ENCODE data around the gene TIMP2.
"Not testable (repeated sequence)": the region's sequence is repeated elsewhere in the genome, so short reads cannot be mapped to it uniquely, and the experiment has no call there.

Gene TIMP2

GRCh38 chr17:78873519-78874340, 51.5 kb downstream of the TIMP2 start:
- H3K36me3 ChIP-seq (ENCODE audit: insufficient read depth): peaks cover 5% of the 10 kb centered on the region; the same call in 1 of the 2 replicates
- no peak overlapping the region for H2AFZ ChIP-seq (ENCODE audit: low read depth)
- H4K20me1 ChIP-seq (ENCODE audit: insufficient read depth): no peaks in the 10 kb centered on the region
- no peak for TF ChIP-seq CTCF (conservative IDR thresholded peaks at IDR 0.05; ENCODE audit: low read depth, low read length)
- no peak overlapping the region for H3K4me2 ChIP-seq
- H3K4me1 ChIP-seq (ENCODE audit: low read depth, poor library complexity, severe bottlenecking): peaks cover 6% of the 10 kb centered on the region
- H3K27ac ChIP-seq: no peak overlapping the region
- no peaks in the 10 kb centered on the region for H3K79me2 ChIP-seq (ENCODE audit: insufficient read depth, low read depth)
- H3K27me3 ChIP-seq (ENCODE audit: insufficient read depth, low read depth): no peaks in the 10 kb centered on the region
- H3K9ac ChIP-seq: no peak overlapping the region
- no peak overlapping the region for H3K4me3 ChIP-seq (IDR thresholded peaks at IDR 0.05; ENCODE audit: insufficient read depth, low read depth, low read length)

- Histone ChIP-seq H2AFZ (ENCODE audit: low read depth) (no peak overlapping the region), H3K36me3 (ENCODE audit: insufficient read depth) (peaks cover 5% of the 10 kb centered on the region; the same call in 1 of the 2 replicates), H3K27ac (no peak overlapping the region), H4K20me1 (ENCODE audit: insufficient read depth) (no peaks in the 10 kb centered on the region), H3K9ac (no peak overlapping the region), H3K27me3 (ENCODE audit: insufficient read depth, low read depth) (no peaks in the 10 kb centered on the region), H3K4me2 (no peak overlapping the region), H3K4me1 (ENCODE audit: low read depth, poor library complexity, severe bottlenecking) (peaks cover 6% of the 10 kb centered on the region), H3K79me2 (ENCODE audit: insufficient read depth, low read depth) (no peaks in the 10 kb centered on the region), H3K4me3 (IDR thresholded peaks at IDR 0.05; ENCODE audit: insufficient read depth, low read depth, low read length) (no peak overlapping the region)
- TF ChIP-seq CTCF (conservative IDR thresholded peaks at IDR 0.05; ENCODE audit: low read depth, low read length): no peak
These were observed 52.7 kb downstream of the TIMP2 start for GRCh38 chr17:78872486-78872885.

- H4K20me1 ChIP-seq (ENCODE audit: insufficient read depth): no peaks in the 10 kb centered on the region
- H3K4me2 ChIP-seq: no peak overlapping the region
These were observed 54.6 kb downstream of the TIMP2 start for GRCh38 chr17:78870621-78871020.

GRCh38 chr17:78868391-78868790, 56.8 kb downstream of the TIMP2 start:
- no peak overlapping the region for H3K9ac ChIP-seq
- peaks cover 11% of the 10 kb centered on the region for H3K4me1 ChIP-seq (ENCODE audit: low read depth, poor library complexity, severe bottlenecking)
- H3K4me3 ChIP-seq (IDR thresholded peaks at IDR 0.05; ENCODE audit: insufficient read depth, low read depth, low read length): no peak overlapping the region
- no peak overlapping the region for H3K27ac ChIP-seq
- H3K79me2 ChIP-seq (ENCODE audit: insufficient read depth, low read depth): no peaks in the 10 kb centered on the region
- no peaks in the 10 kb centered on the region for H4K20me1 ChIP-seq (ENCODE audit: insufficient read depth)
- TF ChIP-seq CTCF (conservative IDR thresholded peaks at IDR 0.05; ENCODE audit: low read depth, low read length): no peak
- H3K4me2 ChIP-seq: no peak overlapping the region
- no peak overlapping the region for H2AFZ ChIP-seq (ENCODE audit: low read depth)
- peaks cover 5% of the 10 kb centered on the region; the same call in 1 of the 2 replicates for H3K36me3 ChIP-seq (ENCODE audit: insufficient read depth)
- no peaks in the 10 kb centered on the region for H3K27me3 ChIP-seq (ENCODE audit: insufficient read depth, low read depth)

More at GRCh38 chr17:78870621-78871020, 54.6 kb downstream of the TIMP2 start:
- Histone ChIP-seq H3K4me3 (IDR thresholded peaks at IDR 0.05; ENCODE audit: insufficient read depth, low read depth, low read length) (no peak overlapping the region), H3K9ac (no peak overlapping the region), H3K79me2 (ENCODE audit: insufficient read depth, low read depth) (no peaks in the 10 kb centered on the region), H2AFZ (ENCODE audit: low read depth) (no peak overlapping the region), H3K27me3 (ENCODE audit: insufficient read depth, low read depth) (no peaks in the 10 kb centered on the region), H3K27ac (no peak overlapping the region), H3K4me1 (ENCODE audit: low read depth, poor library complexity, severe bottlenecking) (peaks cover 8% of the 10 kb centered on the region), H3K36me3 (ENCODE audit: insufficient read depth) (peaks cover 5% of the 10 kb centered on the region; the same call in 1 of the 2 replicates)
- TF ChIP-seq CTCF (conservative IDR thresholded peaks at IDR 0.05; ENCODE audit: low read depth, low read length): no peak

- H2AFZ ChIP-seq (ENCODE audit: low read depth); H4K20me1 ChIP-seq (ENCODE audit: insufficient read depth); H3K9ac ChIP-seq; H3K79me2 ChIP-seq (ENCODE audit: insufficient read depth, low read depth); H3K36me3 ChIP-seq (ENCODE audit: insufficient read depth); H3K4me3 ChIP-seq (IDR thresholded peaks at IDR 0.05; ENCODE audit: insufficient read depth, low read depth, low read length); H3K4me2 ChIP-seq; H3K27me3 ChIP-seq (ENCODE audit: insufficient read depth, low read depth); H3K27ac ChIP-seq: not testable (repeated sequence)
- peaks cover 11% of the 10 kb centered on the region for H3K4me1 ChIP-seq (ENCODE audit: low read depth, poor library complexity, severe bottlenecking)
These were observed 58.1 kb downstream of the TIMP2 start for GRCh38 chr17:78867046-78867445.

Measured in KMS-11 (cell line).